ENCODE measurements around the gene NID1.
"Not testable (repeated sequence)": the region's sequence is repeated elsewhere in the genome, so short reads cannot be mapped to it uniquely, and the experiment has no call there.

Gene NID1

DNA sequence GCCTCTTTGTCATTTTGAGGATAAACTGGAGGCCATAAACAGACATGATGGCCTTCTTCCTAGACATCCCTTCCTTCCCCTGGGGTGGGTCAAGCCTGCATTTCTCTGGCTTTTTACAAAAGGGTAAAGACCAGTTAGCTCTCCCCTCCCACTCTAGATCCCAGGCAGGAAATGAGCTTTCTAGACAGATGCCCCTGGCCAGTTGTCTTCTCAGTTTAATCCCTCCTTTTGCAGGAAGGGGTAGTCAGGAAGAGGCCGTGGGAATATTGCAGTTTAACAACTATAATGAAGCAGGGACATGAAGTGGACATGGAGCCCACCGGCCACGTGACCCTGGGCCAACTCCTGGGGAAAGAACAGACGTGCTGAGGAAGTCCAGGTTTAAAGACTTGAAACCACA is 85.7 kb downstream of the NID1 start:
- no peaks in the 10 kb centered on the region for H3K79me1 ChIP-seq (ENCODE audit: low read length)

DNA sequence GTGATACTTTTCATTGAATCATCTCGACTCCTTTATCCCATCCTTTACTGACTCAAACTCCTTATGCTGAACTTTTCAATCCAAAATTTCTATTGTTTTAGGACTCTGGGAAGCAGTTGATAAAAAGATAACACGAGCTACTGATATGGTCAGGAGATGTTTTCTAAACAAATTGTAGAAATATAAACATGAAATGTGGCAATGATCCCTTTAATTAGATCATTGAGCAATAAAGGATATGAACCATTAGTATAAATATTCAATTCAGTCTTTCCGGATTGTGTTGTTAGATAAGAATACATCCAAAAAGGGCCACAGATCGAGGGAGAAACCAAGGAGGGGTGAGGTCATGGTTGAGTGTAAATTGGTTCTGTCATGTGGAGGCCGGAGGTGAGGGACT is 88.4 kb downstream of the NID1 start:
- DNase-seq = no peak
- no peak overlapping the region for H3K4me3 ChIP-seq (ENCODE audit: low read depth, low read length)
- no peak overlapping the region for H3K27ac ChIP-seq (ENCODE audit: low read depth, low read length)
- no peak overlapping the region for H2AFZ ChIP-seq (ENCODE audit: insufficient read depth, low read length, poor library complexity)
- no peak overlapping the region for H3K4me2 ChIP-seq (ENCODE audit: low read length)
- H3K23ac ChIP-seq (ENCODE audit: low read length) = no peak overlapping the region
- no peak overlapping the region for H3K9ac ChIP-seq (ENCODE audit: low read length)
- H3K27me3 ChIP-seq (ENCODE audit: insufficient read depth, low read length) = no peaks in the 10 kb centered on the region
- no peak overlapping the region for H4K12ac ChIP-seq (ENCODE audit: low read depth, low read length)
- peaks cover 3% of the 10 kb centered on the region for H3K79me1 ChIP-seq (ENCODE audit: low read length)
- H4K91ac ChIP-seq (ENCODE audit: low read depth, low read length) = no peak overlapping the region
- no peak overlapping the region for H4K8ac ChIP-seq (ENCODE audit: low read depth, low read length)
- no peak overlapping the region for H2BK12ac ChIP-seq (ENCODE audit: low read length)
- peaks cover 6% of the 10 kb centered on the region for H3K9me3 ChIP-seq (ENCODE audit: insufficient read depth, low read depth, low read length)
- H3K79me2 ChIP-seq (ENCODE audit: control insufficient read depth, insufficient read depth, low read length, poor library complexity) = no peaks in the 10 kb centered on the region
- H2BK120ac ChIP-seq (ENCODE audit: insufficient read depth, low read length, poor library complexity) = no peak overlapping the region
- H3K4ac ChIP-seq (ENCODE audit: low read depth, low read length) = no peak overlapping the region
- H3K18ac ChIP-seq (ENCODE audit: low read length) = no peak overlapping the region
- H3K14ac ChIP-seq (ENCODE audit: low read length) = no peak overlapping the region
- WGBS (ENCODE audit: extremely low coverage, insufficient coverage, insufficient read length) = no CpG with 5 or more reads among the region's 5 CpGs
- peaks cover 0 to 4% of the 10 kb centered on the region in 2 experiments for H3K4me1 ChIP-seq (ENCODE audit: control insufficient read depth in 1 of 2, insufficient read depth in 2 of 2, low read length in 2 of 2)
- no peak overlapping the region for H2BK5ac ChIP-seq (ENCODE audit: low read depth, low read length, poor library complexity)
- H3K36me3 ChIP-seq (ENCODE audit: control insufficient read depth in 1 of 2, insufficient read depth in 2 of 2, low read length in 2 of 2) = peaks cover 4 to 6% of the 10 kb centered on the region in 2 experiments
- H2AK5ac ChIP-seq (ENCODE audit: low read length) = no peak overlapping the region

More for the DNA sequence above, 85.7 kb downstream of the NID1 start:
- H3K4me3 ChIP-seq (ENCODE audit: low read depth, low read length) = no peak overlapping the region
- H3K4me2 ChIP-seq (ENCODE audit: low read length) = no peak overlapping the region
- H3K9me3 ChIP-seq (ENCODE audit: insufficient read depth, low read depth, low read length) = peaks cover 7% of the 10 kb centered on the region
- no peaks in the 10 kb centered on the region for H3K27me3 ChIP-seq (ENCODE audit: insufficient read depth, low read length)
- H2AFZ ChIP-seq (ENCODE audit: insufficient read depth, low read length, poor library complexity) = no peak overlapping the region
- no peak overlapping the region for H4K12ac ChIP-seq (ENCODE audit: low read depth, low read length)
- no peak for DNase-seq
- no peak overlapping the region for H3K23ac ChIP-seq (ENCODE audit: low read length)
- peaks cover 4 to 6% of the 10 kb centered on the region in 2 experiments for H3K36me3 ChIP-seq (ENCODE audit: control insufficient read depth in 1 of 2, insufficient read depth in 2 of 2, low read length in 2 of 2)
- H3K27ac ChIP-seq (ENCODE audit: low read depth, low read length) = no peak overlapping the region
- H2BK5ac ChIP-seq (ENCODE audit: low read depth, low read length, poor library complexity) = no peak overlapping the region
- no peak overlapping the region for H2BK120ac ChIP-seq (ENCODE audit: insufficient read depth, low read length, poor library complexity)
- H3K14ac ChIP-seq (ENCODE audit: low read length) = no peak overlapping the region
- H3K9ac ChIP-seq (ENCODE audit: low read length) = no peak overlapping the region
- WGBS (ENCODE audit: extremely low coverage, insufficient coverage, insufficient read length) = no CpG with 5 or more reads among the region's 4 CpGs
- H3K4ac ChIP-seq (ENCODE audit: low read depth, low read length) = no peak overlapping the region
- H2AK5ac ChIP-seq (ENCODE audit: low read length) = no peak overlapping the region
- H3K79me2 ChIP-seq (ENCODE audit: control insufficient read depth, insufficient read depth, low read length, poor library complexity) = no peaks in the 10 kb centered on the region
- no peak overlapping the region for H4K8ac ChIP-seq (ENCODE audit: low read depth, low read length)
- H3K18ac ChIP-seq (ENCODE audit: low read length) = no peak overlapping the region
- peaks cover 0 to 4% of the 10 kb centered on the region in 2 experiments for H3K4me1 ChIP-seq (ENCODE audit: control insufficient read depth in 1 of 2, insufficient read depth in 2 of 2, low read length in 2 of 2)
- no peak overlapping the region for H2BK12ac ChIP-seq (ENCODE audit: low read length)
- H4K91ac ChIP-seq (ENCODE audit: low read depth, low read length) = no peak overlapping the region

DNA sequence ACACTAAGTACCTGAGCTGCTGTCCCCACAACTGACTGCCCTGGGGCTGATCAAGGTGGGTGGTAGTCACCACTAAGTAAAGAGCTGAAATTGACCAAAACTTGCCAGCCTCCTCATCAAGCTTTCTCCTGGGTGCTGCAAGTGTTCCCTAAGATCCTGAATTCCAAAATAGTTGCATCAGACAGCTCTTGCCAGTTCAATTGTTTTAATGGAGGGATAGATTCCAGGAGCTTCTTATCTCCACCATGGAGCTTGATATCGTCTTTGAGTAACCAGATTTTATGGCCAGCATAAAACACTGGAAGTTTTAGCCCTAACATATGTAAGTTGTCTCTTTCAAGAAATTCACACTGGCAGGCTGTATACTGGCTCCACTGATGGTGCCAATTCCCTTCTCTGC is 90.3 kb downstream of the NID1 start:
- Histone ChIP-seq H2AFZ (ENCODE audit: insufficient read depth, low read length, poor library complexity) (no peak overlapping the region), H3K9ac (ENCODE audit: low read length) (peak overlapping the region; percentile 74), H3K14ac (ENCODE audit: low read length) (no peak overlapping the region), H2BK12ac (ENCODE audit: low read length) (no peak overlapping the region), H3K4me1 (ENCODE audit: control insufficient read depth in 1 of 2, insufficient read depth in 2 of 2, low read length in 2 of 2) (peaks cover 0 to 4% of the 10 kb centered on the region in 2 experiments), H4K12ac (ENCODE audit: low read depth, low read length) (no peak overlapping the region), H3K9me3 (ENCODE audit: insufficient read depth, low read depth, low read length) (peaks cover 6% of the 10 kb centered on the region), H4K8ac (ENCODE audit: low read depth, low read length) (no peak overlapping the region), H3K18ac (ENCODE audit: low read length) (no peak overlapping the region), H3K4me2 (ENCODE audit: low read length) (no peak overlapping the region), H2BK120ac (ENCODE audit: insufficient read depth, low read length, poor library complexity) (no peak overlapping the region), H3K36me3 (ENCODE audit: control insufficient read depth in 1 of 2, insufficient read depth in 2 of 2, low read length in 2 of 2) (peaks cover 4 to 6% of the 10 kb centered on the region in 2 experiments), H3K4ac (ENCODE audit: low read depth, low read length) (no peak overlapping the region), H2AK5ac (ENCODE audit: low read length) (no peak overlapping the region), H3K23ac (ENCODE audit: low read length) (no peak overlapping the region), H4K91ac (ENCODE audit: low read depth, low read length) (no peak overlapping the region), H3K79me1 (ENCODE audit: low read length) (peaks cover 3% of the 10 kb centered on the region), H3K79me2 (ENCODE audit: control insufficient read depth, insufficient read depth, low read length, poor library complexity) (no peaks in the 10 kb centered on the region), H3K4me3 (ENCODE audit: low read depth, low read length) (no peak overlapping the region), H3K27me3 (ENCODE audit: insufficient read depth, low read length) (no peaks in the 10 kb centered on the region), H2BK5ac (ENCODE audit: low read depth, low read length, poor library complexity) (no peak overlapping the region), H3K27ac (ENCODE audit: low read depth, low read length) (no peak overlapping the region)
- DNase-seq = no peak
- WGBS (ENCODE audit: extremely low coverage, insufficient coverage, insufficient read length) = no CpG with 5 or more reads among the region's 1 CpG

DNA sequence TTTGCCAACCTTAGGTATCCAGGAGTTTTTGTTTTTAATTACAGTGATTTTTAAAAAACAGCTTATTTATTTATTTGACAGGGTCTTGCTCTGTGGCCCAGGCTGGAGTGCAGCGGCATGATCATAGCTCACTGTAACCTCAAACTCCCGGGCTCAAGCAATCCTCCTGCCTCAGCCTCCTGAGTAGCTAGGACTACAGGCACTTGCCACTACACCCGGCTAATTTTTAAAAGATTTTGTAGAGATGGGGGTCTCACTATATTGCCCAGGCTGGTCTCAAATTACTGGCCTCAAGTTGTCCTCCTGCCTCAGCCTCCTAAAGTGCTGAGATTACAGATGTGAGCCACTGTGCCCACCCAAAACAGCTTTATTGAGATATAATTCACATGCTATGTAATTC is 92.2 kb downstream of the NID1 start:
- WGBS (ENCODE audit: extremely low coverage, insufficient coverage, insufficient read length) = no CpG with 5 or more reads among the region's 3 CpGs
- not testable (repeated sequence) for H3K4me2 ChIP-seq (ENCODE audit: low read length); H3K18ac ChIP-seq (ENCODE audit: low read length); H3K9ac ChIP-seq (ENCODE audit: low read length); H3K79me1 ChIP-seq (ENCODE audit: low read length); DNase-seq; H3K4ac ChIP-seq (ENCODE audit: low read depth, low read length); H2BK12ac ChIP-seq (ENCODE audit: low read length); H3K4me1 ChIP-seq (ENCODE audit: control insufficient read depth in 1 of 2, insufficient read depth in 2 of 2, low read length in 2 of 2); H3K36me3 ChIP-seq (ENCODE audit: control insufficient read depth in 1 of 2, insufficient read depth in 2 of 2, low read length in 2 of 2); H2AK5ac ChIP-seq (ENCODE audit: low read length); H3K27me3 ChIP-seq (ENCODE audit: insufficient read depth, low read length); H2BK5ac ChIP-seq (ENCODE audit: low read depth, low read length, poor library complexity); H3K4me3 ChIP-seq (ENCODE audit: low read depth, low read length); H2AFZ ChIP-seq (ENCODE audit: insufficient read depth, low read length, poor library complexity); H3K14ac ChIP-seq (ENCODE audit: low read length); H4K8ac ChIP-seq (ENCODE audit: low read depth, low read length); H2BK120ac ChIP-seq (ENCODE audit: insufficient read depth, low read length, poor library complexity); H4K12ac ChIP-seq (ENCODE audit: low read depth, low read length); H3K23ac ChIP-seq (ENCODE audit: low read length); H4K91ac ChIP-seq (ENCODE audit: low read depth, low read length); H3K9me3 ChIP-seq (ENCODE audit: insufficient read depth, low read depth, low read length); H3K79me2 ChIP-seq (ENCODE audit: control insufficient read depth, insufficient read depth, low read length, poor library complexity); H3K27ac ChIP-seq (ENCODE audit: low read depth, low read length)

All from trophoblast cell (in vitro differentiated cells and primary cell).